Skeletal muscle tissue (tissue), 4 donors: ENCODE results near the gene TNNT1. TPM values are rescaled to one million over a fixed set of nuclear protein-coding genes. Genes with fewer than 3 reads are reported as not detected.
"Not testable (repeated sequence)": the region's sequence is repeated elsewhere in the genome, so short reads cannot be mapped to it uniquely, and the experiment has no call there.

ENCODE experiments used
- H3K27ac ChIP-seq: one replicate; pipeline ENCODE4 v1.7.0; 2013; ENCODE audit warnings: mild to moderate bottlenecking, low read depth, low read length, inconsistent platforms
- H3K27me3 ChIP-seq, 3 donors: one replicate each; pipeline ENCODE4 v1.7.0; 2013; ENCODE audit warnings: low read length in 3 of 3; ENCODE audit not compliant: control insufficient read depth in 3 of 3, insufficient read depth in 3 of 3
- H3K36me3 ChIP-seq, 3 donors: one replicate each; pipeline ENCODE4 v1.7.0; 2013; ENCODE audit warnings: low read length in 3 of 3; ENCODE audit not compliant: control insufficient read depth in 3 of 3, insufficient read depth in 3 of 3
- H3K4me1 ChIP-seq, 3 donors: one replicate each; pipeline ENCODE4 v1.7.0; 2013; ENCODE audit warnings: low read length in 3 of 3, mild to moderate bottlenecking in 3 of 3; ENCODE audit not compliant: control insufficient read depth in 3 of 3, insufficient read depth in 3 of 3
- H3K4me3 ChIP-seq, 3 donors: one replicate each; pipeline ENCODE4 v1.7.0; 2013; ENCODE audit warnings: low read length in 3 of 3
- H3K9ac ChIP-seq, 3 donors: one replicate each; pipeline ENCODE4 v1.7.0; 2013; ENCODE audit warnings: low read length in 3 of 3, mild to moderate bottlenecking in 3 of 3, moderate library complexity in 2 of 3, low read depth in 1 of 3
- H3K9me3 ChIP-seq, 3 donors: one replicate each; pipeline ENCODE4 v1.7.0; 2013; ENCODE audit warnings: low read length in 3 of 3; ENCODE audit not compliant: control insufficient read depth in 3 of 3
- total RNA-seq: library from RNA; depleted of rRNA; stranded (reverse); fragments of >200 nt; gene quantifications from one replicate; pipeline ENCODE4 v1.2.3, GENCODE V29; 2014
- donor health status: Osteomylitis.

The TNNT1 gene
- total RNA-seq, 1 donor from 2014 or later: 540 TPM

DNA sequence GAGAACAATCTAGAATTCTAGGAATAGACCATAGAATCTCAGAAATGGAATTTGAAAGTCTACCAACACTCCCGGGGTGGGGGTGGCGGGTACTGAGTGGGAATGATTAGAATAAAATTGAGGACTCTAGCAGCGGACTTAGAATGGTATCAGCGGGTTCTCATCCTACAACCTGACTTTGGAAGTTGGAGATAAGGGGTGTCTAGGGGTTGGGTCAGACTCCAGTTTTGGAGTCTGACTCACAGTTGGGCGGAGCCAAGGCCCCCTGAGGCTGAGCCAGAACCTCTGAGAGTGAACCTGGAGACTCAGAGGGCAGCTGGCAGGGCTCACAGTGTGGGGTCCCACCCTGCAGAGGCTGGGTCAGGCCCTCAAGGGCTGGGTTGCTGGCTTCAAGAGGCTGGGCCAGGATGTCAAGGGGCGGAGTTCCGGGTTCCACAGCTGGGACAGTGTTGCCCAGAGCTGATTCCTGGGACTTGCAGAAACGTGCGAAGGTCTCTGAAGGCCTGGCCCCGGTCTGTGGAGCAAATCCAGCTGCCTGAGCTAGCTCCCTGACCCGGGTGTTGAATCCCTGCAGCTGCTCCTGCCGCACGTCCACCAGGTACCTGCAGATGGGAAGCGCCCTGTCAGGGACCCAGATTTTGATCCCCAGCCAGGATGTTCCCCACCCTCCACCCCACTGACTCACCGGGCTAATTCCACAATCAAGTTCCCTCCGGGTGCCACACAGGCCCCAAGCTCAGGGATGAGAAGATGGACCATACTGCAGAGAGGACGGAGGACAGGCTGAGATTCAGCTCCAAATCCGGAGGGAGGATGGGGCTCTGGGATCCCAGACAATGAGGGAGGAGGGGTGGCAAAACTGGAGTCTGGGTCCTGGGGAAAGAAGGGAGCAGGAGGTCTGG lies 10.1 kb upstream of the TNNT1 start:
- Histone ChIP-seq H3K27me3 (peaks cover 28 to 32% (median 30%) of the 10 kb centered on the region in 3 donors), H3K27ac (peak overlapping the region; percentile 47), H3K9ac (peak overlapping the region in 1 of 3 donors; percentile 76), H3K9me3 (no peaks in the 10 kb centered on the region), H3K36me3 (no peaks in the 10 kb centered on the region), H3K4me1 (peaks cover 10 to 28% (median 15%) of the 10 kb centered on the region in 3 donors), H3K4me3 (peak overlapping the region in 1 of 3 donors; percentile 64)

GRCh38 chr19:55158423-55158822 lies 9.4 kb upstream of the TNNT1 start:
- Histone ChIP-seq H3K27ac (peak overlapping the region; percentile 47), H3K9me3 (no peaks in the 10 kb centered on the region), H3K27me3 (peaks cover 29 to 32% (median 30%) of the 10 kb centered on the region in 3 donors), H3K4me1 (peaks cover 10 to 28% (median 15%) of the 10 kb centered on the region in 3 donors), H3K36me3 (no peaks in the 10 kb centered on the region), H3K4me3 (no peak overlapping the region), H3K9ac (peak overlapping the region in 1 of 3 donors; percentile 8)

- Histone ChIP-seq H3K9me3 (no peaks in the 10 kb centered on the region), H3K36me3 (no peaks in the 10 kb centered on the region), H3K4me1 (peaks cover 10 to 28% (median 15%) of the 10 kb centered on the region in 3 donors), H3K4me3 (peak within 1 kb of the TSS in 1 of 3 donors; percentile 56), H3K27me3 (peaks cover 29 to 32% (median 30%) of the 10 kb centered on the region in 3 donors), H3K27ac (peak within 1 kb of the TSS; percentile 47), H3K9ac (peak within 1 kb of the TSS in 1 of 3 donors; percentile 16)
Measured at GRCh38 chr19:55157064-55157908, 8.3 kb upstream of the TNNT1 start, which contains the start of gene TNNI3. Gene TNNI3 (minus strand): TSS chr19:55157732. CDS start chr19:55157589, 143 bp downstream.

DNA sequence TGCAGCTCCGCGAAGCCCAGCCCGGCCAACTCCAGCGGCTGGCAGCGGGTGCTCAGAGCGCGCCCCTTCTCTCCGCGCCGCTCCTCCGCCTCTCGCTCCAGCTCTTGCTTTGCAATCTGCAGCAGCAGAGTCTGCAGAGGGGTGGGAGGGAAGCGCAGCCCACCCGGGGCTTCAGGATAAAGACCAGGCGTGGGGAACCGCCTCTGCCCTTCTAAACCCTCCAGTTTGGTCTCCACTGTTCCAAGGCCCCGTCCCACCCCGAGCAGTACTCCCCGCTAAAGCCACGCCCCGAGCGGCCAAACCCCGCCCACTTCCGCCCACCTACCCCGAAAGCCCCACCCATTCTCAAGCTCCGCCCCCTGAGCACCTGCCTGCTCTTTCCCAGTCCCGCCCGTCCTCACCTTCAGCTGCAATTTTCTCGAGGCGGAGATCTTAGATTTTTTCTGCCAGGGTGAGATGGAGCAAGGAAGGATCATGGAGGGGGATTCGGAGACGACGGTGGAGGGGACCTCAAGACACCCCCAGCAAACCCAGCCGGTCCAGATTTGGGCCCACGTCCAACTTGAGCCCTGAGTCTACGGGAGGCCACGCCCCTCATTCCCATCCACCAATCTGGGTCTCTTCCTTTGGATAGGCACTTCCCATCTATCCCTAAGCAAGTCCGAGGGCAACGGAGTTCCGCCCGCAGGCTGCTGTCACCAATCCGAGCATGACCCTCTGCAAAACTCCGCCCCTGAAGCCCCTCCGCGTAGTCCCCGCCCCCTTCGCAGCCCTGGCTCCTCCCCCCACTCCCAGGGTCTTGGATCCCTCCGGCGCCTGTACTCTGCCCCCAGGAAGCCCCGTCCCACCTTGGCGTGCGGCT lies 7.4 kb upstream of the TNNT1 start:
- Histone ChIP-seq H3K4me3 (peak overlapping the region in 1 of 3 donors; percentile 56), H3K27ac (no peak overlapping the region), H3K4me1 (peaks cover 13 to 28% (median 19%) of the 10 kb centered on the region in 3 donors), H3K36me3 (no peaks in the 10 kb centered on the region), H3K9ac (peak overlapping the region in 1 of 3 donors; percentile 71), H3K27me3 (peaks cover 22 to 24% (median 22%) of the 10 kb centered on the region in 3 donors), H3K9me3 (no peaks in the 10 kb centered on the region)

DNA sequence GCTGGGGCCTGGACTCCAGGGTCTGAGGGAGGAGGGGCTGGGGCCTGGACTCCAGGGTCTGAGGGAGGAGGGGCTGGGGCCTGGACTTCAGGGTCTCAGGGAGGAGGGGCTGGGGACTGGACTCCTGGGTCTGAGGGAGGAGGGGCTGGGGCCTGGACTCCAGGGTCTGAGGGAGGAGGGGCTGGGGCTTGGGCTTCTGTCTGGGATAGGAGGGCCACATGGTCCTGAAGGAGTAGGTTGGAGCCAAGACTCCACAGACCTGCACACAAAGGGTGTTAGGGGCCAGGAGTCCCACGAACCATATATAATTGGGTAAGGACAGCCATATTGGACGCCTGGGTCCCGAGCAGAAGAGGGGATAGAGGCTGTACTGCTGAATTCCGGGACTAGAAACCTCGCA lies 6.8 kb upstream of the TNNT1 start:
- not testable (repeated sequence) for H3K27ac ChIP-seq, H3K36me3 ChIP-seq, H3K9me3 ChIP-seq
- Histone ChIP-seq H3K4me3 (peak overlapping the region in 1 of 3 donors; percentile 56), H3K4me1 (peaks cover 13 to 28% (median 22%) of the 10 kb centered on the region in 3 donors), H3K9ac (peak overlapping the region in 1 of 3 donors; percentile 71), H3K27me3 (peaks cover 18 to 19% (median 18%) of the 10 kb centered on the region in 3 donors)

DNA sequence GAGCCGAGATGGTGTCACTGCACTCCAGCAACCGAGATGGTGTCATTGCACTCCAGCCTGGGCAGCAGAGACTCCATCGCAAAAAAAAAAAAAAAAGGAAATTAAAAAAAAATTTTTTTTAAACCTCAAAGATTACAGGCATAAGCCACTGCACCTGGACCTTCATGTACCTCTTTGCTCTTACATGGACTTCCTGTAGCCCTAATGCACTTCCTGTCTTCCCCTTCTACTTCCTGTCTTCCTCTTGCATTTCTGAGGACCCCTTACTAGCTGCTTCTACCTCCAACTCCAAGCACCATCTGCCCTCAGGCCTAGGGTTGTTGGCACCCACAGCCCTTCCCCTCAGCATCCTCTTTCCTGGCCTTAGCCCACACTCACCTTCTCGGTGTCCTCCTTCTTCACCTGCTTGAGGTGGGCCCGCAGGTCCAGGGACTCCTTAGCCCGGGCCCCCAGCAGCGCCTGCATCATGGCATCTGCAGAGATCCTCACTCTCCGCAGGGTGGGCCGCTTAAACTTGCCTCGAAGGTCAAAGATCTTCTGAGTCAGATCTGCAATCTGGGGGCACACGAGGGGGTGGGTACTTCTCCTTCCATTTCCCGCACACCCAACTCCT lies 4.8 kb upstream of the TNNT1 start:
- Histone ChIP-seq H3K9ac (no peak overlapping the region), H3K4me3 (no peak overlapping the region), H3K4me1 (peaks cover 6 to 23% (median 14%) of the 10 kb centered on the region in 3 donors), H3K36me3 (no peaks in the 10 kb centered on the region), H3K27me3 (peaks cover 16 to 21% (median 16%) of the 10 kb centered on the region in 3 donors), H3K9me3 (no peaks in the 10 kb centered on the region), H3K27ac (no peak overlapping the region)

GRCh38 chr19:55152017-55152416 lies 3.0 kb upstream of the TNNT1 start:
- peaks cover 13 to 23% (median 14%) of the 10 kb centered on the region in 3 donors for H3K27me3 ChIP-seq
- no peak overlapping the region for H3K27ac ChIP-seq
- H3K36me3 ChIP-seq: peaks cover 0 to 6% (median 0%) of the 10 kb centered on the region in 3 donors
- peaks cover 6 to 19% (median 8%) of the 10 kb centered on the region in 3 donors for H3K4me1 ChIP-seq
- H3K4me3 ChIP-seq: no peak overlapping the region
- H3K9me3 ChIP-seq: no peaks in the 10 kb centered on the region
- no peak overlapping the region for H3K9ac ChIP-seq

GRCh38 chr19:55147545-55148251 lies 1.3 kb downstream of the TNNT1 start:
- H3K27me3 ChIP-seq: peaks cover 20 to 37% (median 25%) of the 10 kb centered on the region in 3 donors
- H3K36me3 ChIP-seq: peaks cover 0 to 30% (median 10%) of the 10 kb centered on the region in 3 donors
- peak overlapping the region in 2 of 3 donors; percentile 67 to 85 for H3K4me3 ChIP-seq
- H3K9me3 ChIP-seq: no peaks in the 10 kb centered on the region
- H3K4me1 ChIP-seq: peaks cover 4 to 29% (median 18%) of the 10 kb centered on the region in 3 donors
- peak overlapping the region; percentile 69 to 94 (median 82) for H3K9ac ChIP-seq
- peak overlapping the region; percentile 96 for H3K27ac ChIP-seq
